ENCODE measurements around the gene CCDC146.
A peak's percentile ranks its signal among the peaks of the same experiment; 100 is the strongest.
"Not testable (repeated sequence)": the region's sequence is repeated elsewhere in the genome, so short reads cannot be mapped to it uniquely, and the experiment has no call there.

Gene CCDC146

DNA sequence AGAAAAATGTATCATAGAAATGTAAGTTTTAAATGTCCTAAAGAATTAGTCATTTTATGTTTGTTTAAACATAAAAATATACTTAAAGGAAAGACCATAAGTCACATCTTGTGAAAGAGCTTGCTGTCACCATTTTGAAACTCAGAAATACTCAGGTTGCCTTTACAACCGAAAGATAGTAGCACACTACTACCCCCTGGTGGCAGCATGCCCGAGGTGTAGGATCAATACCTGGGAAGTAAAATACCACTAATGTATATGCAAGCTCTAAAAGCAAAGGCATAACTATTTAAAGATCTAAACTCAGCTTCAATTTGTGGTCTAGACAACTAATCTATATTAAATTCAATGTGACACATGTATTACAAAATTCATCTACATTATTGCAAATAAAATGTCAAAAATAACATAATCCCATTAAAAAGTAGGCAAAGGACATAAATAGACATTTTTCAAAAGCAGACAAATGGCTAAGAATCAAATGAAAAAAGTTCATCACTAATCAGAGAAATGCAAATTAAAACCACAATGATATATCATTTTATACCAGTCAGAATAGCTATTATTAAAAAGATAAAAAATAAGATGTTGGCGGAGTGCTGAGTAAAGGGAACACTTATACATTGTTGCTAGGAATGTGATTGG lies 124.9 kb downstream of the CCDC146 start:
- peak; percentile 23 for DNase-seq (ENCODE audit: low spot score)

DNA sequence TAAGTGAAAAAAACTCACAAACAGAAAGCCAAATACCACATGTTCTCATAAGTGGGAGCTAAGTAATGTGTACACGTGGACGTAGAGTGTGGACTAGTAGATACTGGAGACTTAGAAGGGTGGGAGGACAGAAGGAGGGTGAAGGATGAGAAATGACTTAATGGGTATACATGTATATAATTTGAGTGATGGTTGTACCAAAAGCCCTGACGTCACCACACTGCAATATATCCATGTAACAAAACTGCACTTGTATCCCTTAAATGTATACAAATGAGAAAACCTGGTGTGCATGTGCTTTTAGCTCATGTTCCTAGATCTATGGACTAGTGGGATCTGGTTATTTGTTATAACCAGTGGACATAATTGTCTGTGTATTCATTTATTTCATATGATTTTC lies 125.7 kb downstream of the CCDC146 start:
- no peak for DNase-seq (ENCODE audit: low spot score)

DNA sequence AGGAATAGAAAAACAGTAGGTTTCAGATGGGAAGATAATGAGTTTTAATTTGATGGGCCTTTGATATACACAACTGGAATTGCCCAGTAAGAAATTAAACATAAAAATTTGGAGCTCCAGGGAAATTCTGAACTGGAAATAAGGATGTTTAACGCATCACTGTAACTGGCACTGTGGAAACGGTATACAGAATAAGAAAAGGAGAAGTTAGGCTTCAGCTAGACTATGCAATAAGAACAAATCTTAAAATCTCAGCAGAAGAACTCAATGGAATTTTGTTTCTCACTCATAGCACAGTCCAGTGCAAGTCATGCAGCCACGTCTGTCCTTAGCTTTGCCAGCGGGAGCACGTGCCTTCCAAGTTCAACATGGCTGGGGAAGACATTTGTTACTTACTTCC lies 130.1 kb downstream of the CCDC146 start:
- no peak for DNase-seq (ENCODE audit: low spot score)

DNA sequence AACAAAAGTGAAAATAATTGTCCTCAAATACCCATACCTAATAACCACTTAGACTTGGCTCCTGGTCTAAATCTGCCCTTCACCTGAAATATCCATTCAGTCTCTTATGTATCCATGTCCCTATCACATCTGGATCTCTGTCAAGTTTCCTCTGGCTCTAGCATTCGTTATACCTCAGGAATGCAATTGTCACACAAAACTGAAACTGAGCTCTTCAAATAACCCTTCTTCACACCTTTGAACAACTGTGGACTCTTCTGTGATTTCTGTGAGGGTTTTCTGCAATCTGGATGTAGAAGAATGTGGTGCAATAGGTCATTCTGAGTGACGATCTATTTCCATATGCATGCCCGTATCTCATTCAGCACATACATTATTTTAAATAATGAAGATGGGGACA lies 130.7 kb downstream of the CCDC146 start:
- no peak for DNase-seq (ENCODE audit: low spot score)

DNA sequence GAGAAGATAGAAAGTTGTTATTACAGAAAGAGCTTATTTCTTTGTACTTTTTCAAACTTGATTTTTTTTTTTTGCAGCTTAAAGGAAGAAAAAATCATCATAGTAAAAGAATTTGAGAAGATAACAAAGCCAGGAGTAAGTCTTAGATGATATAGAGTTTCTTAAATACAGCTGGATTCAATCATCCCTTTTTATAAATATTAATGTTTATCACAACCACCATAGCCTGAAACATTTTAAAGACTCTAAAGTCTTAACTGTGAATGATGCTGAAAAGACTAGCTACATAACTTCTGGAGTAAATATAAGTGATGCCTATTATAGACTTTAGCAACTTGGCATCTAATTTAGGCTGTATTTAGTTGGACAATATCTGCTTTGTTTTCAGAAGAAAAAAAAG lies 132.0 kb downstream of the CCDC146 start:
- DNase-seq (ENCODE audit: low spot score): no peak

DNA sequence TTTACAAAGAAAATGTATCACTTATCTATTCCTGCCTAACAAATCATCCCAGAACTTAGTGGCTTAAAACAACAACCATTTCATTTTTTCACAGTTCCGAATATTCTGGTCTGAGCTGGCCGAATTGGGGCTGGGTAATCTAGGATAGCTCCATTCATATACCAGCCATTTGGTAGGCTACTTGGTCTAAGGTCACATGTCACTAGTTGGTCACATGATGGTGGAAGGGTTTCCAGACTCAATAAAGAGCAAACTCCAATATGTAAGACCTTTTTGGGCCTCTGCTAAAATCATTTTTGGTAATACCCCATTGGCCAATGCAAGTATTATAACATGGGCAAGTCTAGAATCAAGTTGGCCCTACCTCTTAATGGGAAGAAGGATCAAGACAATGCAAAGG lies 132.5 kb downstream of the CCDC146 start:
- DNase-seq (ENCODE audit: low spot score): no peak

DNA sequence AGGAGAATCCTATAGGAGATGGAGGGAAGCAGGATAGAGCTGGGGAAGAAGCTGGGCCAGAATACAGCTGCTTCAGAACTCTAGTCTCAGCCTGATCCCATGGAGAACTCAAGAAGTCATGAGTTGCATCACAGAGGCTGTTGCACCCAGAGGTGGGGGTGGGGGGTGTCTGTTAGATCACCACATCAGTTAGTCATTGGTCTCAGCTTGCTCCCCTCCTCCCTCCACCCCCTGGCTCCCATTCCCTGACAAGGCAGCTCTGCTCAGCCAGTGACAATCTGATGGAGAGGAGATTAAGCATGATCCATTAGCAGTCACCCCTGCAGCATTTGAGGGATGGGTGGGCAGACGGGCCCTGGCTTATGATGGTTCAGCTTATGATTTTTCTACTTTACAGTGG lies 135.6 kb downstream of the CCDC146 start:
- DNase-seq (ENCODE audit: low spot score): no peak

DNA sequence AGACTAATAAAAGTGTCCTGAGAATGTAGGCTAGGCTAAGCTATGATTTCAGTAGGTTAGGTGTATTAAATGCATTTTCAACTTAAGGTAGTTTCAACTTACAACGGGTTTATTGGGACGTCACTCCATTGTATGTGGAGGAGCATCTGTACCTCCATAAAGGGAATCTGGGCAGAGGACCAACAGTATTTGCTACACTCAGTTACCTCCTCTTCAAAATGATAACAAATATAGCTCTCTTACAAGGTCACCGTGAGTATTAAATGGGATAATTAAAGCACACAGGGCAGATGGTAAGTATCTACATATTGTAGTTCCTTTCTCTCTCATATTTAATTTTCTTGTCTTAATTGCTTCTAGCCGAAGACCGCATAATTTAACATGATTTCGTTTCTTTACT lies 136.2 kb downstream of the CCDC146 start:
- no peak for DNase-seq (ENCODE audit: low spot score)

DNA sequence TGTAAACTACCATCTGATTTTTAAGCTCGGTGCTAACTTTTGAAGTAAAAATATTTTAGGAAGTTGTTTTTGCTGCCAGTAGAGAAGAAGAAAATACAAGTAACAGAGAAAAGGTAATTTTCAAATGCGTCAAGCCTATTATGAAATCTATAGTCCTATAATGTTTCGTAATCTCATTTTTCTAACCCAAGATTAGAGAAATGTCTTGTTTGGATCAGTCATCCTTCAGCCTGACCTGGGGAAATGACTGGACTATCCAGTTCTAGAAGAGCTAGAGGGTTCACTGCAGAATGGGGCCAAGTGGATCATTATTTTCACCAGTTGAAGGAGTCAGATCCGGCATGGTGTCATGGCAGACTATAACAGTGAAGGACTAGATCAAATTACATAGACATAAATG lies 139.9 kb downstream of the CCDC146 start:
- no peak for DNase-seq (ENCODE audit: low spot score)

DNA sequence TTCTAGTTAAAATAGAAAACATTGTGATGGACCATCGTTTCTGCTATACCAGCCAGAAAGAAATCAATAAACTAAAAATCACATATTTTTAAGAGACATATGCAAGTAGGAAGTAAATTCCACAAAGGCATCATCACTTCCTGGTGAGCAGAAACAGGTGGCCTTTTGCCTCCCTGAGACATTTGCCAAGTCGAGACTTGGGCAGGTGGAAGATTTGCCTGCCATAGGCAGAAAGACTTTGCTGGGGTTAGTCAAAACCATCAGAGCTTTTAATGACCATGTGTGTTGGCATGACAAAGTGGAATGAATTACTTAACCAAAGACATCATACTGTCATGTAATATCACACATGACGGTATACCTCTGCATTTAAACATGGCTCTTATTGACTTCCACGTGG lies 143.3 kb downstream of the CCDC146 start:
- no peak for DNase-seq (ENCODE audit: low spot score)

DNA sequence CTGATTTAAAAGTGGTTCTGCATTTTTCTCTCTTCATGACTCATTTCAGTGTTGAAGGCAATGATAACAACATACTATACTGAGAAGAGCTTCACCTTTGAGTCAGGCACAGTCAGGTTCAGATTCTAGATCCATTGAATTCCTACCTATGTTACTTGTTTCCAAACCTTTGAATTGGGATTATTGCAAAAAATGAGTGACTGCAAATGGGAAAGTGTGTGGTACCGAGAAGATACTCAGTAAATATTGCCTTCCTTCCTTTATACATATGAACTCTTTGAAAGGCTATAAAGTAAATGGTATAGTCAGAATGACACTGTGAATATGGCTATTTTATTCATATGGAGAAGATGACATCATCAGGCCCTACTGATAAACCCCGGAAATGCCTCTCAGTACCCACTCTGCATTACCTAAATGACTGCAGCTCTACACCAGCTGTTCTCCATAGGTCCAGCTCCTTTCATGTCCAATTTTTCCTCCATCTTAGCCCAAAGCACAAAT lies 143.9 kb downstream of the CCDC146 start:
- DNase-seq (ENCODE audit: low spot score): no peak

DNA sequence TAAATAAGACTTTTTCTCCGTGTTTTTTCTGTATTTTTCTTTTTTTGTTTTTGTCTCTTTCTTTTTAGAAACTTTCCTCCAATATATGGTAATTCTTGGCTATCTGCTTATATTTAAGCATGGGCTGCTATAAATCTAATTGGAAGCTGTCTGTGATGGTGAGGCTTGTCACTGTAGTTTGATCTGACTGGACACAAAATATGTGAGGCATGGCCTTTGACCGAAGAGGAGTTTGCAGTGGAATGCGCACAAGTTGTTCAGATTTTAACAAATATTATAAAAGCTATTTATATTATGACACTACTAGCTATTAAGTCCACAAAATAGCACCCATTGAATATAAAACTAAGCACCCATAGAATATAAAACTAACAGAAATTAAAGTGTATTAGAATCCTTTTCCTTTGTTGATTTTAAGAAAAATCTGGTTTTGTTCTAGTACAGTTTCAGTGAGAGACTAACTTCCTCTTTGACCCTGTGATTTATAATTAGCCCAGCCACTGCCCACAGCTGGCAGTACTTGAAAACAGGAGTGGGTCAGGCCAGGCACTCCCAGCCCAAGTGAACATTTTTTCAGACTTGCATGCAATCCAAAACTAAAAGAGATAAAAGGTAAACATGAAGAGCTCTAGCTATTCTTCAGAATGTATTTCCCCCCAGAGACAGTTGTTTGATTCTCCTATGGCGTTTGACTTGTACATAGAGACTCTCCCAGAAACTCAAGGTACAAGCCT lies 147.1 kb downstream of the CCDC146 start:
- no peak for DNase-seq (ENCODE audit: low spot score)

DNA sequence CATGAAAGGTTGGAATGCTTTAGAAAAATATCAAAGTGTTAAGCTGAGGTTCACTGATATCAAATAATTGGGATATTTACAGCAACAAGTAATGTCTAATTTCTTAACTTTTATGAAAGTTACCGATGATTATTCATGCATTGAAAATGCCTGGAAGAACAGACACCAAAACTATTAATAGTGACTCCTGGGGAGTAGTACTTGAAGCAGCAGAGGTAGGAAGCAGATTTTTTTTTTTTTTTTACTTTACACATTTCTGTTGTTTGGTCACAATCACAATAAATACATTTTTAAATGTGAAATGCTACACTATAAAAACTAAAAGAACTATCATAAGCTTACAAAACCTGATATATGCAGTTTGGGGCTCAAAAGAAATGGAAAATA lies 147.7 kb downstream of the CCDC146 start:
- DNase-seq (ENCODE audit: low spot score): no peak

DNA sequence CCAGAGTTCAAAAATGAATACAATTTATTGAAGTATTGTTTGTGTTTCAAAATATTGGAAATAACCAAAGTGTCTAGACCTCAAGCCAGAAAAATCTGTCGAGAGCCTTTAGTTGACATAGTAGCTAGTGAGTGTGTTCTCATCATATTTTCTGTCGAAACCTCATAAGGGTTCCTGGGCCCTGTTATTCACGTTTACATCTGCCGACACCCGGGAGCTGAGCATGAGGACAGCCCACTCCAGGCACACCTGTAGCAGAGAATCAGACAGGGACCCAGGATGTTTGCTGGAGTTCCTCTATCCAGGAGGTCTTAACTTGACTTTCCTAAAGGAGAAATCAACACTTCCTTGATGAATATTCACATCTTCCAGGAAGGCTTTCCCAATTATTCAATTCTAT lies 149.4 kb downstream of the CCDC146 start:
- DNase-seq (ENCODE audit: low spot score): no peak

DNA sequence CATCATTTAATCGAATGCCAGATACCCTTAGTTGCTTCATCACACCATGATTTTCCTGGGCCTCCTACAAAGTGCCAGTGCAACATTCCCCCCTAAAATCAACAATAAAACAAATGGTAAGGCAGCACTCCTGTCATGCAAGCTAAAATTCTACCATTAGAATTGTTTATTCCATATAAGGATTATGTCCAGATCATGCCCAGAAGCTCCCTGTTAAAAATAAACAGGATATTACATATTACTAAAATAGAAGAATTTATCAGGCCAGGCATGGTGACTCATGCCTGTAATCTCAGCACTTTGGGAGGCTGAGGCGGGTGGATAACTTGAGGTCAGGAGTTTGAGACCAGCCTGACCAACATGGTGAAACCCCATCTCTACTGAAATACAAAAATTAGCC lies 153.2 kb downstream of the CCDC146 start:
- DNase-seq (ENCODE audit: low spot score): not testable (repeated sequence)

DNA sequence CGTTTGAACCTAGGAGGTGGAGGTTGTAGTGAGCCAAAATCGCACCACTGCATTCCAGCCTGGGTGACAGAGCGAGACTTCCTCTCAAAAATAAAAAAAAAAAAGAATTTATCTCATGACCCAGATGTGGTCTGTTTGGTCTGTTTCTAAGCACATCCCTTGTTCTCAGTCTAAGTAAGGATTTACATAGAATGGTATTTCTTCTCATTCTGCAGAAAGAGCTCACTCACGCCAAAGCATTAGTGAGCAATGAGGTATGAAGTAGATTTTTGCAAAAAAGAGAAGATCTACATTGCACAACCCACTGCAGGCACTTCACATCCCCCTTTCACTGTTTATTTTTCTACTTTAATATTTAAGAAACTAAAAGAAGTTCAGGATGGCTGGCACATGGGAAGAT lies 153.7 kb downstream of the CCDC146 start:
- DNase-seq (ENCODE audit: low spot score): no peak

DNA sequence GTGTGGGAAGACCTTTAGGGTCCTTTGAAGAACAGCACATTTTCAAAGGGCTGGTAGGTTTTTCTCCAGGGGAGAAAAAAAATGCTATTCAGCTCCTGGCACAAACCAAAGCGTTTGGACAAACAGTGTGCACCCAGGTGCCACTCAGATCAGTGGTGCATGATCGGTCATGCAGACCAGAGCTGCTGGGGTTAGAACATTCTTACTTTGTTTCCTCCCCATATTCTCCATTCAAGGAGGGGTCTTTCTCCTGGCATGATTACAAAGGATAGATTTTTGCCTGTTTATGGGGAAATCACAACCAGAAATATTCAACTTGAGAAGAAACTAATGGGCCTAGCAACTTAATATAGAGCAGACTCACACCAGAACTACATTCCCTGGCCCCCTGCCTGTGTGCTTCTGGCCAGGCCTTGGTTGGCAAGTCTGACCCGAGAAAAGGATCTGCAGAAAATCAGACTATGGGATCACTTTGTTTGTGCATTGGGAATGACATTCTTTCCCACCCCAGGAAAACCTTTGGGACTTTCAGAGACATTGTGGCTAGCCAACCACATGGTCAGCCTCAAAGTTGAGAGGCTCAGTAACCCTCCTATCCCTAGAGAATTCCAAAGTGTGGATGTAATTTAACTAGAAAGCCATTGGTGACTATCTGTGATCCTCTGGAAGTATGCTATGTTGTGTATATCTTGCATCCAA lies 159.5 kb downstream of the CCDC146 start:
- DNase-seq (ENCODE audit: low spot score): no peak

DNA sequence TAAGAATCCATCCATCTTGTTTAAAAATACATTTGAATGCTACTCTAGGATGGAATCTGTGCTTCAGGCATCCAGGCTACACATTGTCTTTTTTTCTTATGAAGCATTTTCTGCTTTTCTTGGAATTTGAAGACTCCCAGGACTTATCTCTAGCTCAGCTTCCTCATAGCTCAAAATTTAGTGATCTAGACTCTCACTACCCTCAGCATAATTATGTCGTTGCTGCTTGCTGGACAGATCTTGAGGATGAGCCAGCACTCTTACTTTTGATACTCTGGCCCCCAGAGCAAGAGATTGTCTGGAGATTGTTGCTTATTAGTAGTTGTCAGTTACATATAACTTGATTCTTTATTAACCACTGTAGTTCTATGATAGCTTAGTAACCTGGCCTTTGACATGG lies 160.5 kb downstream of the CCDC146 start:
- no peak for DNase-seq (ENCODE audit: low spot score)

DNA sequence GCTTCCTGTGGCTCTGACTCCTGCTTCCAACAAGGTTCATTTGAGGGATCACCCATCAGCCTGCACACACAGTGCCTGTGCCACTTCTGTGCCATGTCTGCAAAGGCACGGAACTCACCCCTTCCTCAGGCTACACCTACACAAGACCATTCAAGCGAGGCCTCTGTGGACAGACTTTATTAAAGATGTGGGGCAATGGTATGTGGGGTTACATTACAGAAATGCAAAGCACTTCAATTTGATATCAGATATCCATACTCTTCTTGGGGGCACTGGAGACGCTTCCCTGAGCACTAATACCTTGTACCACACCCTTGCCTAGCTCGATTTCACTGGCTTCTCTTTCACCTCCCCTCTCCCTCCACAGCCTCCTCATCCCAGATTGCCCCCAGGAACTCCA lies 161.6 kb downstream of the CCDC146 start:
- DNase-seq (ENCODE audit: low spot score): no peak

DNA sequence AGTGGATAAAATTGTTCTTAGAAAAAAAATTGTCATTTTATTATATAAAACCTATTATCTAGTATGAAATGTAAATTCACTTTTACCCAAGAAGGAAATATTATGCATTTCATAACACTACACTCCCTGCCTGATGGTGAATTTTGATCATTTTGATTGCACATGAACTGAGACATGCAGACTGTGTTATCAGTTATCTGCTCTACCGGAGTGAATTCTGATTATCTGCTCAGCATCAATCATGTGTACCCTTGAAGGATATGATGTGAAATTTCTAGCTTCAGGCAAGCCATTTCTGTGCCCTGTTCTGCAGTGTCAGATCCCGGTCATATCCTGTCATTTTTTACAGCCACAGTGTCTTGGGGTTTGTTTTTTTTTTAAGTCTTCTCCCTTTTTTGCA lies 162.2 kb downstream of the CCDC146 start:
- DNase-seq (ENCODE audit: low spot score): no peak

DNA sequence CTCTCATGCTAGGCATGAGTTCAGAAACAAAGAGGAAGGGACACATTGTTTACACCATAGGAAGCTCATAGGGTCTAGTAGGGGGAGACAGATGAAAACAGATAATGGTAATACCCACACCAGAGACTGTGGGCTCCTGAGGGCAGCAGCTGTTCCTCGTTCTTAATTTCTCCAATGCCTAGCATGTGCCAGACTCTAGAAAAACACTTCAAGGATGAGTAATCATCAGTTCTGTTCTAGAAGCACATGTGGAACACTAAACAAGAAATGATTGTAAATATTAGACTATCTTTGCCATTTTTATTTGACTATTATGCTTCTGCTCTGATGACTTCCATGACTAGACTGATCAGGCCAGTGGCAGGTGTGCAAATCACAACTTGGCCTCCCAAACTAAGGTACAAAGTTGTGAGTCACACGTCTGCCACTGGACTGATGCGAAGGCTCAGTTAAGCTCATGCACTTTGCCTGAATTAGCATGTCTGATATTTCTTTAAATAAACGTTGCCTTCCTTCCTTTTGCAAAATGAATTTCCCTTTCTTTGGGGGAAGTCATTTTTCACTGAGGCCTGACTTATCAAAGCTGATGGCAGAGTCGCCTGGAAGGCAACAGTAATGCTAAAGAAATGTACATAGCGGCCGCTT lies 166.4 kb downstream of the CCDC146 start:
- DNase-seq (ENCODE audit: low spot score): no peak

DNA sequence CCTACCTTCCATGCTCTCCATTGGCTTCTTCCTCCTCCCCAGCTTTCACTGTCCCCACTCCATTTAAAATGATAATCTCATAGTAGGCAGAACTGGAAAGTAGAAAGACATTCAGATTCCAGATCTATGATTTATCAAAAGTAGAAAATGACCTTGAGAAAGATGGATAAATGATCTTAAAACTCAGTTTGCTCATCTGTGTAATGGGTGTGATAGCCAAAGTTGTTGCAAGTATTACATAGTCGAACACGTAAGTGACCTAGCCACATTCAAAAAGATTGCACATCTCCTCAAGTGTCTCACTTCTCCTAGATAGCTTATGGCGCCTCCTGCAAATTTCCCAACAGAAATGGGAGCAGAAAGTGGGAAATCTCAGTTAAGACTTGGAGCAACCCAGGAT lies 167.0 kb downstream of the CCDC146 start:
- no peak for DNase-seq (ENCODE audit: low spot score)

DNA sequence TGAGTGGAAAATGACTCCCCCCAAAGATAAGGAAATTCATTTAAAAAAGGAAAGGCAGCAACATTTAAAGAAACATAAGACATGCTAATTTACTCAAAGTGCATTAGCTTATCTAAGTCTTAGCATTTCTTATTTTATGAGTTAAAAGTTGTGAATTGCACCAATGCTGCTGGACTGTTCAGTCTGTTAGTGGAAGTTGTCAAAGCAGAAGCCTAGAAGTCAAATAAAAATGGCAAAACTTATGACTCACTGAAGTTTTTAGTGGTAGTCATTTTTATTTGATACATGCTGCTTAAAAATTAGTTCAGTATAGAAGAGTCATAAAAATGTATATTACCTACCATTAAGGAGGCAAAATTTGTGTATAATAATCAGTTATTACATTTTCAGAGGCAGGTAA lies 168.0 kb downstream of the CCDC146 start:
- no peak for DNase-seq (ENCODE audit: low spot score)
